Heart left ventricle (tissue), 16 donors: Measurements from ENCODE around the gene PGC. TPM values are rescaled to one million over a fixed set of nuclear protein-coding genes. Genes with fewer than 3 reads are reported as not detected.

Experiments used
- ATAC-seq, 4 donors: fragments of 200-7000 bp; cut with Tn5 transposase; one replicate each; pipeline ENCODE4 v1.9.1; 2020 to 2022; ENCODE audit warnings: moderate library complexity in 4 of 4, mild to moderate bottlenecking in 3 of 4, moderate number of reproducible peaks in 1 of 4
- DNase-seq, 5 donors: peaks; one replicate each; pipeline ENCODE4 v3.0.0-alpha.2; 2020
- H3K27ac ChIP-seq, 12 donors: fragments of 200-600 bp; sonication (generic) in 4 of 12; one replicate each; pipeline versions ENCODE4 v1.5.0 to v1.8.0; 2016 to 2022; ENCODE audit warnings: mild to moderate bottlenecking in 2 of 12
- H3K27me3 ChIP-seq, 9 donors: fragments of 200-600 bp; sonication (generic) in 2 of 9; one replicate each; pipeline versions ENCODE4 v1.5.1 to v1.8.0; 2016 to 2022; ENCODE audit warnings: mild to moderate bottlenecking in 3 of 9
- H3K36me3 ChIP-seq, 9 donors: fragments of 200-600 bp; sonication (generic) in 2 of 9; one replicate each; pipeline versions ENCODE4 v1.5.0 to v1.8.0; 2018 to 2022; ENCODE audit warnings: mild to moderate bottlenecking in 2 of 9
- H3K4me1 ChIP-seq, 12 donors: fragments of 200-600 bp; sonication (generic) in 4 of 12; one replicate each; pipeline versions ENCODE4 v1.5.0 to v1.8.0; 2016 to 2022; ENCODE audit warnings: mild to moderate bottlenecking in 3 of 12
- H3K4me3 ChIP-seq, 12 donors: fragments of 200-600 bp; sonication (generic) in 4 of 12; one replicate each; pipeline versions ENCODE4 v1.5.0 to v1.8.0; 2017 to 2022; ENCODE audit warnings: mild to moderate bottlenecking in 9 of 12, moderate library complexity in 4 of 12
- H3K9me3 ChIP-seq, 12 donors: fragments of 200-600 bp; sonication (generic) in 4 of 12; one replicate each; pipeline versions ENCODE4 v1.5.0 to v1.8.0; 2016 to 2022; ENCODE audit warnings: mild to moderate bottlenecking in 1 of 12
- POLR2A ChIP-seq, 2 donors: fragments of 450-650 bp; IDR thresholded peaks; one replicate each; pipeline ENCODE4 v1.6.1; 2017; ENCODE audit warnings: antibody characterized with exemption in 2 of 2, mild to moderate bottlenecking in 2 of 2, moderate library complexity in 2 of 2
- WGBS, 4 donors: extraction: QIAGEN DNeasy Blood & Tissue Kit in 2 of 4; methylation state at CpG; one replicate each; pipeline versions ENCODE4 v1.1.5 to v1.1.7; 2013 to 2018; 5-methylcytosine and 5-hydroxymethylcytosine counted together
- intact Hi-C, 10 donors: fragments of 100-400 bp; cut with DNase I; formaldehyde crosslinking; loops; one replicate each; pipeline versions ENCODE4 v1.11.1 to v1.14.2; 2022
- polyA plus RNA-seq, 2 donors: library from polyadenylated mRNA; stranded (reverse); fragments of 200-250 nt; gene quantifications; one replicate each; pipeline ENCODE4 v1.2.3, GENCODE V29; 2013
- total RNA-seq, 9 donors: library from RNA; depleted of rRNA in 2 of 9; stranded (reverse); fragments of >200 nt in 2 of 9; fragmentation: NEBNext Ultra II Directional in 3 of 9; extraction: Animal tissue kit (Norgen Biotek cat#: 25700) in 3 of 9; gene quantifications; one replicate each; pipeline versions ENCODE4 v1.1.0 to v1.2.4, GENCODE V29; 2016 to 2023
- TF ChIP-seq, protein P1 (sequence below), 12 donors: fragments of 200-600 bp; sonication (generic) in 4 of 12; IDR thresholded peaks; one replicate each; pipeline versions ENCODE4 v1.5.0 to v1.8.0; 2018 to 2022; ENCODE audit warnings: antibody characterized with exemption in 12 of 12, mild to moderate bottlenecking in 5 of 12
- donor health status: ischemic (EF 13 %, LVEDD 7.1; RV severe dilation, severe dysfunction).
- donor health status: healthy with polysubstance abuse.
- donor health status: DM: no; HTN: yes; CAD: no.
- donor health status: DM: no; HTN: no; CAD: no.
- donor health status: ischemic (EF 25% LVEDD 6.9; RV normal size, moderate dysfunction).
- donor health status: ischemic (EF 25% LVEDD 5.7; RV mildly dilated, moderate dysfunction).
- donor health status: healthy.
- donor health status: DM: yes; HTN: yes; CAD: no.
- donor health status: ischemic (EF 35%, LVEDD 5.7; RV mildly dilated, moderate dysfunction).
- donor health status: nonischemic (EF 11% LVEDD 7.7; RV severe dilation, severe dysfunction).
- donor health status: DM: yes; HTN: yes; CAD: no.
- donor health status: PGD.
- donor health status: ischemic (EF 29% LVEDD 5.4; RV normal size, mild dysfunction).
- donor health status: nonischemic (EF 23%, LVEDD 6.1; RV moderate dilation, normal function).

PGC gene
- total and polyA plus RNA-seq, 11 donors: 1.1 TPM; not detected in 10

DNA sequence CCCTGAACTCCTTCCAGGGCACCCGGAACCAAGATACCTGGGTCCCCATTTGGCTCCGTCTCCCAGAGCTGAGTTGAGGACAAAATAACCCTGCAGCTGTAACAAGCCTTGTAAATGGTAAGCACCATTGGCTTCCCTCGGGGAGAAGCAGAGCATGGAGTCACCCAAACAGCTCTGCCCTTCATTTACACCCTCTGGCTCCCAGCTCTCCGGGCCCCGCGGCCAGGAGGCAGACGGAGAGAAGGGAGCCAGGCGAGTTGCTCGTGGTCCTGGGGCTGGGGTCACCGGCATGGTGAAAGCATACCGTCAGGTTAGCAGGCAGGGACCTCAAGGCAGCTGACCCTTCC, 13.9 kb downstream of the PGC start:
- intact Hi-C loops: no loop called here
- Histone ChIP-seq H3K4me3 (peak overlapping the region in 11 of 12 donors; percentile 75 to 100 (median 95)), H3K36me3 (peaks cover 0 to 3% (median 0%) of the 10 kb centered on the region in 9 donors), H3K4me1 (peaks cover 15 to 64% (median 53%) of the 10 kb centered on the region in 12 donors), H3K27me3 (no peaks in the 10 kb centered on the region), H3K27ac (peak overlapping the region; percentile 98 to 100 (median 98)), H3K9me3 (no peaks in the 10 kb centered on the region)
- DNase-seq (no peak), ATAC-seq (peak in 1 of 4 donors; percentile 3)
- TF ChIP-seq POLR2A (IDR thresholded peaks at IDR 0.05): no peak
- TF ChIP-seq, protein P1, sequence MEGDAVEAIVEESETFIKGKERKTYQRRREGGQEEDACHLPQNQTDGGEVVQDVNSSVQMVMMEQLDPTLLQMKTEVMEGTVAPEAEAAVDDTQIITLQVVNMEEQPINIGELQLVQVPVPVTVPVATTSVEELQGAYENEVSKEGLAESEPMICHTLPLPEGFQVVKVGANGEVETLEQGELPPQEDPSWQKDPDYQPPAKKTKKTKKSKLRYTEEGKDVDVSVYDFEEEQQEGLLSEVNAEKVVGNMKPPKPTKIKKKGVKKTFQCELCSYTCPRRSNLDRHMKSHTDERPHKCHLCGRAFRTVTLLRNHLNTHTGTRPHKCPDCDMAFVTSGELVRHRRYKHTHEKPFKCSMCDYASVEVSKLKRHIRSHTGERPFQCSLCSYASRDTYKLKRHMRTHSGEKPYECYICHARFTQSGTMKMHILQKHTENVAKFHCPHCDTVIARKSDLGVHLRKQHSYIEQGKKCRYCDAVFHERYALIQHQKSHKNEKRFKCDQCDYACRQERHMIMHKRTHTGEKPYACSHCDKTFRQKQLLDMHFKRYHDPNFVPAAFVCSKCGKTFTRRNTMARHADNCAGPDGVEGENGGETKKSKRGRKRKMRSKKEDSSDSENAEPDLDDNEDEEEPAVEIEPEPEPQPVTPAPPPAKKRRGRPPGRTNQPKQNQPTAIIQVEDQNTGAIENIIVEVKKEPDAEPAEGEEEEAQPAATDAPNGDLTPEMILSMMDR (IDR thresholded peaks at IDR 0.05): no peak
- 31 to 47% (median 43%) methylated on average over 6 to 11 of the region's 11 CpGs for WGBS, 4 donors

DNA sequence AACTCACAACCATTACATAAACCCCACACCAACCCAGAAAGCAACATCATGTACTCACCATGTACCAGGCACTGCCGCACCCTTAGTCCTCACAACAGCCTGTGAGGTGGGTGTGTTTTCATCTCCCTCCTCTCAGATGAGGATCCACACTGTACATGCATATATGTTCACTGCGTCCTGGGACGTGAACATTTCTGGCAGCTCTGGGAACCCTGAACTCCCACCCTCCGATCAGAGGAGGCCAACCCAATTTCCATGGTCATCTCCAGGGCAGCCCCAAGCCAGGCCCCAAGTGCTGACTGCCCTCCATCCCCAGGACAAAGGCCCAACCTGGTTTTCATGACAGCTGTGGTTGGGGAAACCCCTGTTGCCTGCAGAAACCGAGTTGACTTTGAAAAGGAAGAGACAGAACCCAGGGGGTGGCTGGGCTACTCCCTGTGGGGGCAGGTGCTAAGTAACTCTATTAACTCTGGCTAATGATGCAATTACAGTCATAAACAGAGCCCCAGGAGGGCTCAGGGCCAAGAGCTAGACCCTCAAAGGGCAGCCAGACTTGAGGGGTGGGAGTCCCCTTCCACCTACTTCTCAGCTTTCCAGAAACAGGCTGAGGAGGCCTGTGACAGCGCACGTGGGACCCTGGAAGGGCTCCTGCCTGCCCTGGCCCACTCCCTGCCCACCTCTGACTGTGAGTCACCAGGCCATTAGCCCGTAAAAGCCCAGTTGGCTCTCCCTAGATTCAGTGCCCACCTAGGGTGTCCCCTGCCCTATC, 14.4 kb downstream of the PGC start:
- Histone ChIP-seq H3K36me3 (peaks cover 0 to 3% (median 0%) of the 10 kb centered on the region in 9 donors), H3K4me3 (peak overlapping the region in 9 of 12 donors; percentile 75 to 100 (median 95)), H3K27ac (peak overlapping the region; percentile 98 to 100 (median 98)), H3K9me3 (no peaks in the 10 kb centered on the region), H3K4me1 (peaks cover 17 to 70% (median 57%) of the 10 kb centered on the region in 12 donors), H3K27me3 (no peaks in the 10 kb centered on the region)
- WGBS, 4 donors: 47 to 60% (median 54%) methylated on average over 5 to 8 of the region's 8 CpGs
- DNase-seq: peak in 2 of 5 donors; percentile 25 to 43
- no peak for ATAC-seq
- intact Hi-C loops: no loop called here
- TF ChIP-seq, protein P1 (IDR thresholded peaks at IDR 0.05): no peak
- no peak for TF ChIP-seq POLR2A (IDR thresholded peaks at IDR 0.05)

DNA sequence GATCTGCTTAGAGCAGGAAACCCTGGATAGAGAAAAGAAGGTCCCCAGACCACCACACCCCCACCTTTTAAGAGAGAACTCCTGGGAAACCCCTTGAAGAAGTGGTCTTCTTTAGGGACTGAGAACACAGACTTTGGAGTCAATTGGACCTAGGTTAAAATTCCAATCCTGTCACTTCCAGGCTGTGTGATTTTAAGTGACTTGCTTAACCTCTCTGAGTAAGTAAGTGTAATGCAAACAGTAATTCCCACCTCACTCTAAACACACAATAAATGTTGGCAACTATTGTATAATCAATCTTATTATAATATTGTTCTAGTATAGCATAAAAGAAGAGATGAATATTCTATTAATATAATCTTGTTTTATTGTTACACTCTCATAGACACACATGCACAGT, 15.0 kb downstream of the PGC start:
- Histone ChIP-seq H3K9me3 (no peaks in the 10 kb centered on the region), H3K4me3 (peak overlapping the region in 2 of 12 donors; percentile 93 to 100), H3K4me1 (peaks cover 17 to 76% (median 63%) of the 10 kb centered on the region in 12 donors), H3K36me3 (peaks cover 0 to 3% (median 0%) of the 10 kb centered on the region in 9 donors), H3K27me3 (no peaks in the 10 kb centered on the region), H3K27ac (peak overlapping the region in 3 of 12 donors; percentile 38 to 100 (median 46))
- ATAC-seq: no peak
- no peak for DNase-seq
- no peak for TF ChIP-seq POLR2A (IDR thresholded peaks at IDR 0.05)
- TF ChIP-seq, protein P1 (IDR thresholded peaks at IDR 0.05): no peak
- intact Hi-C loops: no loop called here

- H3K4me1 ChIP-seq: peaks cover 17 to 81% (median 67%) of the 10 kb centered on the region in 12 donors
- peaks cover 0 to 3% (median 0%) of the 10 kb centered on the region in 9 donors for H3K36me3 ChIP-seq
- no peaks in the 10 kb centered on the region for H3K9me3 ChIP-seq
- no peak overlapping the region for H3K4me3 ChIP-seq
- TF ChIP-seq, protein P1 (IDR thresholded peaks at IDR 0.05): no peak
- no peak for TF ChIP-seq POLR2A (IDR thresholded peaks at IDR 0.05)
- DNase-seq: peak in 2 of 5 donors; percentile 7 to 17
- 69 to 73% (median 70%) methylated on average over 6 to 7 of the region's 7 CpGs for WGBS, 4 donors
- H3K27ac ChIP-seq: peak overlapping the region in 5 of 12 donors; percentile 10 to 46 (median 33)
- no peak for ATAC-seq
- no peaks in the 10 kb centered on the region for H3K27me3 ChIP-seq
- intact Hi-C loops: no loop called here
Observed at GRCh38 chr6:41731561-41732086, 15.6 kb downstream of the PGC start.
